H1 (cell line): Measurements from ENCODE around the gene KDM2A. TPM values are rescaled to one million over a fixed set of nuclear protein-coding genes. Genes with fewer than 3 reads are reported as not detected.

ENCODE experiments used
- CTCF ChIA-PET: fragments of 300-600 bp; sonication (Branson Sonifier 250); formaldehyde crosslinking; loops from one replicate; lab custom pipeline; 2021; ENCODE audit not compliant: partially characterized antibody; lab: Charles Lee
- POLR2A ChIA-PET: fragments of 300-600 bp; sonication (Branson Sonifier 250); formaldehyde crosslinking; loops from one replicate; lab custom pipeline; 2021; ENCODE audit warnings: inconsistent platforms; ENCODE audit not compliant: partially characterized antibody; lab: Charles Lee
- DNase-seq, 2 experiments: peaks; one replicate each; pipeline versions ENCODE4 v3.0.0 to v3.0.0-alpha.2; 2010 to 2022; ENCODE audit warnings: low spot score in 2 of 2, low read depth in 1 of 2, mixed read lengths in 1 of 2
- FAIRE-seq: peaks from 2 replicates; lab custom pipeline; 2011; peaks lifted over from hg19 to GRCh38; lab: Jason Lieb, UNC
- H2AFZ ChIP-seq: 2 replicates; pipeline ENCODE4 v1.8.1; 2012; ENCODE audit warnings: low read length, inconsistent platforms
- H2AK5ac ChIP-seq: 2 replicates; pipeline ENCODE4 v1.6.1; 2013; ENCODE audit warnings: low read depth, low read length
- H2BK120ac ChIP-seq: replicated peaks from 2 replicates; pipeline ENCODE3; 2013; ENCODE audit warnings: low read depth, low read length, inconsistent platforms
- H2BK12ac ChIP-seq: 2 replicates; pipeline ENCODE4 v1.6.1; 2013; ENCODE audit warnings: low read depth, low read length
- H2BK15ac ChIP-seq: 2 replicates; pipeline ENCODE4 v1.6.1; 2013; ENCODE audit warnings: low read length
- H2BK20ac ChIP-seq: 2 replicates; pipeline ENCODE4 v1.6.1; 2013; ENCODE audit warnings: low read length
- H2BK5ac ChIP-seq: 2 replicates; pipeline ENCODE4 v1.6.1; 2013; ENCODE audit warnings: low read depth, low read length
- H3K14ac ChIP-seq: 2 replicates; pipeline ENCODE4 v1.6.1; 2013; ENCODE audit warnings: inconsistent platforms; ENCODE audit not compliant: insufficient read length
- H3K18ac ChIP-seq: 2 replicates; pipeline ENCODE4 v1.6.1; 2013; ENCODE audit warnings: low read length; ENCODE audit errors: extremely low read depth
- H3K23ac ChIP-seq: 2 replicates; pipeline ENCODE4 v1.6.1; 2013; ENCODE audit warnings: inconsistent platforms; ENCODE audit not compliant: insufficient read length
- H3K23me2 ChIP-seq: 2 replicates; pipeline ENCODE4 v1.6.1; 2013; ENCODE audit warnings: low read depth, low read length
- H3K27ac ChIP-seq: 2 replicates; pipeline ENCODE4 v1.6.1; 2011; ENCODE audit warnings: low read depth, low read length, inconsistent platforms
- H3K27me3 ChIP-seq, 4 experiments: replicated peaks in 1 of 4; 1 replicate in 1 of 4; 2 replicates in 3 of 4; pipeline versions ENCODE4 v1.6.1 to v1.8.1; 2011 to 2013; ENCODE audit warnings: low read length in 3 of 4, mild to moderate bottlenecking in 3 of 4, inconsistent platforms in 2 of 4, mixed read lengths in 2 of 4, moderate library complexity in 1 of 4; ENCODE audit not compliant: control insufficient read depth in 3 of 4, insufficient read depth in 3 of 4; ENCODE audit errors: extremely low read depth in 1 of 4
- H3K36me3 ChIP-seq, 4 experiments: 2 replicates each; pipeline versions ENCODE4 v1.6.1 to v1.8.1; 2011 to 2013; ENCODE audit warnings: mild to moderate bottlenecking in 4 of 4, low read length in 3 of 4, moderate library complexity in 2 of 4, control low read depth in 1 of 4, inconsistent platforms in 1 of 4; ENCODE audit not compliant: insufficient read depth in 4 of 4, control insufficient read depth in 2 of 4
- H3K4ac ChIP-seq: replicated peaks from 2 replicates; pipeline ENCODE3; 2013; ENCODE audit warnings: low read length, low read depth, mixed read lengths, inconsistent platforms; ENCODE audit not compliant: insufficient read length
- H3K4me1 ChIP-seq, 4 experiments: replicated peaks in 1 of 4; 1 replicate in 1 of 4; 2 replicates in 3 of 4; pipeline versions ENCODE4 v1.6.1 to v1.8.1; 2011 to 2013; ENCODE audit warnings: low read length in 3 of 4, inconsistent platforms in 2 of 4, mixed read lengths in 1 of 4; ENCODE audit not compliant: insufficient read depth in 4 of 4, control insufficient read depth in 3 of 4
- H3K4me2 ChIP-seq, 2 experiments: 2 replicates each; pipeline versions ENCODE4 v1.6.1 to v1.8.1; 2011 to 2013; ENCODE audit warnings: low read depth in 2 of 2, low read length in 2 of 2, control low read depth in 1 of 2, inconsistent platforms in 1 of 2, mild to moderate bottlenecking in 1 of 2; ENCODE audit not compliant: insufficient read depth in 1 of 2
- H3K4me3 ChIP-seq, 4 experiments: fragments of 200-600, 300-600 bp in 1 of 4; sonication (generic), shearing (Covaris generic), sonication (Bioruptor Twin) in 1 of 4; 2 replicates each; pipeline versions ENCODE4 v1.5.1 to v1.8.1; 2011 to 2016; ENCODE audit warnings: low read length in 4 of 4, low read depth in 3 of 4, control low read depth in 2 of 4, inconsistent platforms in 2 of 4, mild to moderate bottlenecking in 2 of 4, mixed read lengths in 1 of 4, moderate library complexity in 1 of 4; ENCODE audit not compliant: insufficient read depth in 2 of 4; ENCODE audit errors: extremely low read depth in 1 of 4
- H3K56ac ChIP-seq: replicated peaks from 2 replicates; pipeline ENCODE3; 2013; ENCODE audit warnings: low read depth, mild to moderate bottlenecking, mixed read lengths, low read length, inconsistent platforms; ENCODE audit not compliant: insufficient read length
- H3K79me1 ChIP-seq: 2 replicates; pipeline ENCODE4 v1.6.1; 2013; ENCODE audit warnings: low read depth, low read length, control low read depth
- H3K79me2 ChIP-seq, 2 experiments: 2 replicates each; pipeline versions ENCODE4 v1.6.1 to v1.8.1; 2012 to 2013; ENCODE audit warnings: low read length in 2 of 2, mild to moderate bottlenecking in 2 of 2, inconsistent platforms in 1 of 2; ENCODE audit not compliant: insufficient read depth in 2 of 2, control insufficient read depth in 1 of 2
- H3K9ac ChIP-seq, 4 experiments: replicated peaks in 1 of 4; 1 replicate in 1 of 4; 2 replicates in 3 of 4; pipeline versions ENCODE4 v1.6.1 to v1.8.1; 2011 to 2013; ENCODE audit warnings: low read depth in 3 of 4, low read length in 3 of 4, control low read depth in 2 of 4, mild to moderate bottlenecking in 2 of 4, moderate library complexity in 2 of 4, inconsistent platforms in 1 of 4; ENCODE audit errors: extremely low read depth in 1 of 4
- H3K9me3 ChIP-seq, 2 experiments: 2 replicates each; pipeline versions ENCODE4 v1.6.1 to v1.8.1; 2012 to 2013; ENCODE audit warnings: mild to moderate bottlenecking in 2 of 2, moderate library complexity in 2 of 2, control low read depth in 1 of 2, inconsistent platforms in 1 of 2, low read depth in 1 of 2, low read length in 1 of 2, mixed read lengths in 1 of 2; ENCODE audit not compliant: insufficient read depth in 2 of 2
- H4K20me1 ChIP-seq, 2 experiments: replicated peaks in 1 of 2; 2 replicates each; pipeline versions ENCODE3 to v1.8.1; 2011 to 2013; ENCODE audit warnings: inconsistent platforms in 2 of 2, low read length in 2 of 2, mild to moderate bottlenecking in 1 of 2; ENCODE audit not compliant: insufficient read depth in 2 of 2, control insufficient read depth in 1 of 2
- H4K5ac ChIP-seq: 2 replicates; pipeline ENCODE4 v1.6.1; 2013; ENCODE audit warnings: low read length, low read depth, mixed read lengths, inconsistent platforms; ENCODE audit not compliant: insufficient read length
- H4K8ac ChIP-seq: 2 replicates; pipeline ENCODE4 v1.8.0; 2013; ENCODE audit warnings: mild to moderate bottlenecking, moderate library complexity, low read length, inconsistent platforms; ENCODE audit not compliant: insufficient read depth; ENCODE audit errors: extremely low read depth
- H4K91ac ChIP-seq: replicated peaks from 2 replicates; pipeline ENCODE3; 2013; ENCODE audit warnings: low read length, mixed read lengths, inconsistent platforms; ENCODE audit not compliant: insufficient read length
- BACH1 ChIP-seq: IDR thresholded peaks from 2 replicates; pipeline ENCODE4 v1.6.1; 2012; ENCODE audit warnings: low read length, improper control_type of control experiment
- BCL11A ChIP-seq, 2 experiments: IDR thresholded peaks; one replicate each; pipeline ENCODE4 v1.6.1; 2011; ENCODE audit warnings: low read depth in 2 of 2, low read length in 2 of 2, mild to moderate bottlenecking in 2 of 2
- JUND ChIP-seq: IDR thresholded peaks from 2 replicates; pipeline ENCODE4 v1.6.1; 2011; ENCODE audit warnings: mild to moderate bottlenecking, improper control_type of control experiment, low read length
- SAP30 ChIP-seq: fragments of 300-600 bp; sonication (generic); IDR thresholded peaks from 2 replicates; pipeline ENCODE4 v1.7.1; 2012; ENCODE audit warnings: low read length, moderate library complexity, mild to moderate bottlenecking, inconsistent platforms; ENCODE audit not compliant: insufficient read depth, insufficient replicate concordance
- ZNF274 ChIP-seq: IDR thresholded peaks from 2 replicates; pipeline ENCODE4 v1.7.0; 2012; ENCODE audit warnings: low read length, borderline replicate concordance; ENCODE audit errors: extremely low read depth
- WGBS, 2 experiments: shearing (Covaris generic) in 1 of 2; methylation state at CpG; one replicate each; pipeline versions ENCODE4 v1.1.6 to v1.1.7; 2013 to 2015; ENCODE audit warnings: low lambda C conversion rate in 2 of 2, mixed read lengths in 2 of 2, inconsistent platforms in 1 of 2, low coverage in 1 of 2, missing lambda C conversion rate in 1 of 2; ENCODE audit not compliant: insufficient replicate concordance in 2 of 2, insufficient coverage in 1 of 2, insufficient read length in 1 of 2; ENCODE audit errors: extremely low coverage in 1 of 2, missing lambda C conversion rate in 1 of 2; 5-methylcytosine and 5-hydroxymethylcytosine counted together
- polyA plus RNA-seq, 7 experiments: library from polyadenylated mRNA; depleted of rRNA in 3 of 7; stranded (reverse) in 5 of 7; unstranded in 2 of 7; fragments of >200 nt in 5 of 7; fragments of 200-250 nt in 2 of 7; gene quantifications; 1 replicate in 5 of 7; 2 replicates in 1 of 7; 4 replicates in 1 of 7; pipeline versions ENCODE4 v1.2.1 to v1.2.3, GENCODE V29; 2011 to 2013; ENCODE audit warnings: missing spikeins in 2 of 7, mixed read lengths in 2 of 7
- total RNA-seq: library from RNA; stranded (reverse); fragmentation: NEBNext Ultra II Directional; extraction: Animal tissue kit (Norgen Biotek cat#: 25700); gene quantifications from 2 replicates; pipeline ENCODE4 v1.2.1, GENCODE V29; 2021

KDM2A gene
- total and polyA plus RNA-seq, 2 of the 8 experiments (the other 6 are each of a cell fraction or from before 2014, with no cell fraction given), result 55.4 to 66.2 TPM

DNA sequence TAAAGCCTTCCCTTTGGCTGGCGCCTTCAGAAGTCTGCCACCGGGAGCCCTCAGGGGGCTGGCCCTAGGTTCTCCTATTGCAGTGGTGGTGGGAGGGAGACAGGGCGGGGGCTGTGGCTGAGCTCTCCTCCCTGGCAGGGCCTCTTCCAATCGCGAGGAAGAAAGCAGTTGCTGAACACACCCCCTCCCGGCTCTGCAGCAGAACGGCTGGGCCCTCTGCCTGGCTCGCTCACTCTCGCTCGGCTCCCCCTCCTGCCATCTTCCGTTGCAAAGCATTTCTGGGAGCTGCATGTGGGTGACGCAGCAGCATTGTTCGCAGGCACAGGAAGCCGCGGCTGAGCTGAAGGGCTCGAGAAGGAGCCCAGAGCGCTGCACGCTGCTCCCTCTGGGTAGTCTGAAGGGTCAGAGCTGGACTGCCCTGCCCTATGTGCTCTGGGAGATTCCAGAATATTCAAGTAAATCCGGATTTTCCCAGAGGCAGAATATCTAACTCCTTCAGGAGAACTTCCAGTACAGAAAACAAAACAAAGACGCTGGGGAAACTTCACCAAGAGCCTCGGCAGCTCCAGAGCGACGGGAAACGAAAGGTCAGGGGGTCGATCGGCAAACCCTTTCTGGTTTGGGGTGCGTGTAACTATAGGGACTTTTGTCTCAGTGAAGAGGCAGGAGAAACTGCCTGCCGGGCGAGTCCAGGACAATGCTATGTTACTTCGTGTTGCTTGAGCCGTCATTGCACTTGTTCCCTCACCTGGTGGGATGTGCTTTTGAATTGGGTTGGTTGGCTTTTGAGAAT lies 120.9 kb downstream of the KDM2A start:
- Histone ChIP-seq H3K79me2 (peaks cover 14 to 46% of the 10 kb centered on the region in 2 experiments), H3K56ac (peak overlapping the region; percentile 10), H3K14ac (no peak overlapping the region), H3K23me2 (peaks cover 11% of the 10 kb centered on the region), H3K23ac (no peak overlapping the region), H2BK15ac (peak overlapping the region; percentile 89; the same call in 1 of the 2 replicates), H2BK120ac (no peak overlapping the region), H3K36me3 (peaks cover 7 to 29% (median 17%) of the 10 kb centered on the region in 4 experiments), H3K9ac (peak overlapping the region; percentile 94 to 97 (median 95)), H2AFZ (no peak overlapping the region), H4K20me1 (peaks cover 3 to 11% of the 10 kb centered on the region in 2 experiments), H4K8ac (peak overlapping the region; percentile 37; the same call in 1 of the 2 replicates), H4K5ac (peak overlapping the region; percentile 19), H2AK5ac (peak overlapping the region; percentile 41; the same call in 1 of the 2 replicates), H3K4ac (no peak overlapping the region), H3K27ac (peak overlapping the region; percentile 83), H3K4me1 (peaks cover 6 to 8% (median 7%) of the 10 kb centered on the region in 4 experiments; a peak in 5 of 7 replicates), H3K4me2 (peak overlapping the region; percentile 79 to 81), H3K9me3 (no peaks in the 10 kb centered on the region), H2BK5ac (peak overlapping the region; percentile 96), H3K27me3 (no peaks in the 10 kb centered on the region), H3K18ac (peak overlapping the region; percentile 89), H3K4me3 (peak overlapping the region; percentile 90 to 99 (median 94)), H2BK20ac (peak overlapping the region; percentile 53; the same call in 1 of the 2 replicates), H4K91ac (peak overlapping the region; percentile 13), H2BK12ac (peak overlapping the region; percentile 99), H3K79me1 (peaks cover 10% of the 10 kb centered on the region; the same call in 1 of the 2 replicates)
- DNase-seq (peak; percentile 91 to 98), FAIRE-seq (peak; percentile 39)
- ChIA-PET POLR2A (interaction anchor here (0.7 to 3.7 kb wide), 33 partner anchors 13 to 186 kb away, joined by 3 to 23 read pairs (median 4); partner anchors contain the start of genes ANKRD13D, GRK2, KDM2A and POLD4), CTCF (interaction anchor here (0.8 to 4.4 kb wide), 7 partner anchors 13 to 159 kb away, joined by 3 to 23 read pairs (median 6); no protein-coding TSS in a partner anchor)
- WGBS, 2 experiments, result 2% methylated on average over 29 of the region's 31 CpGs; no CpG with 5 or more reads in 1 of the 2 experiments
- peak; percentile 51; the same call in 1 of the 2 replicates for TF ChIP-seq JUND
- peak; percentile 89 for TF ChIP-seq BACH1
- TF ChIP-seq BCL11A (IDR thresholded peaks at IDR 0.05; ENCODE audit: low read depth in 2 of 2, low read length in 2 of 2), result no peak
- TF ChIP-seq ZNF274, result no peak
- TF ChIP-seq SAP30, result no peak
